DLD1 (cell line): ENCODE data around the gene POFUT1.

Experiments used
- in situ Hi-C: cut with HindIII; loops from 2 replicates; pipeline ENCODE4 v1.10.0; 2017; ENCODE audit warnings: low sequenced_read_pairs

The POFUT1 gene

GRCh38 chr20:32271620-32272019 lies 63.9 kb downstream of the POFUT1 start:
- in situ Hi-C loops: no loop called here

DNA sequence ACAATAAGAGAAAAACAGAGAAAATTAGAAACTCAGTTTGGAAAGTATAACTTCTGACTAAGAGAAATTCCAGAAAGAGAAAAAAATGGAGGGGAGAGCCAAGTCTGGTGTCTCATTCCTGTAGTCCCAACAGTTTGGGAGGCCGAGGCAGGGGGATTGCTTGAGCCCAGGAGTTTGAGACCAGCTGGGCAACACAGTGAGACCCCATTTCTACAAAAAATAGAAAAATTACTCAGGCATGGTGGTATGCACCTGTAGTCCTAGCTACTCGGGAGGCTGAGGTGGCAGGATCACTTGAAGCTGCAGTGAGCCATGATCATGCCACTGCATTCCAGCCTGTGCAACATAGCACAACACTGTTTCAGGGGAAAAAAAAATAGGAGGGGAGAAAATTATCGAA lies 66.7 kb downstream of the POFUT1 start:
- in situ Hi-C loops: no loop called here

DNA sequence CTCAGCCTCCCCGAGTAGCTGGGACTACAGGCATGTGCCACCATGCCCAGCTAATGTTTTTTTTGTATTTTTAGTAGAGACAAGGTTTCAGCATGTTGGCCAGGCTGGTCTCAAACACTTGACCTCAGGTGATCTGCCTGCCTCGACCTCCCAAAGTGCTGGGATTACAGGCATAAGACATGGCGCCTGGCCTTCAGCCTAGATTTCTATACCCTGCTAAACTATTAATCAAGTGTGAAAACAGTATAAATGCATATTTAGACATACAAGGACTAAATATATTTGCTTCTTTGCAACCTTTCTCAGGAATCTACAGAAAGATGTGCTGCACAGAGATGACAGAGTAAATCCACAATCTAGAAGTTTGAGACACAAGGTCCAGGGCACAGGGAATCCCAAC lies 67.5 kb downstream of the POFUT1 start:
- in situ Hi-C loops: loop anchor here (5.0 kb wide), 1 partner anchor 42 kb away; no protein-coding TSS in a partner anchor

GRCh38 chr20:32277361-32278198 lies 69.9 kb downstream of the POFUT1 start, which contains the start of gene KIF3B:
Gene KIF3B, plus strand, starts transcription at chr20:32277651. Its CDS starts 32,127 bp downstream, at chr20:32309778.
- in situ Hi-C loops: loop anchor here (5.0 kb wide), 1 partner anchor 40 kb away; no protein-coding TSS in a partner anchor

DNA sequence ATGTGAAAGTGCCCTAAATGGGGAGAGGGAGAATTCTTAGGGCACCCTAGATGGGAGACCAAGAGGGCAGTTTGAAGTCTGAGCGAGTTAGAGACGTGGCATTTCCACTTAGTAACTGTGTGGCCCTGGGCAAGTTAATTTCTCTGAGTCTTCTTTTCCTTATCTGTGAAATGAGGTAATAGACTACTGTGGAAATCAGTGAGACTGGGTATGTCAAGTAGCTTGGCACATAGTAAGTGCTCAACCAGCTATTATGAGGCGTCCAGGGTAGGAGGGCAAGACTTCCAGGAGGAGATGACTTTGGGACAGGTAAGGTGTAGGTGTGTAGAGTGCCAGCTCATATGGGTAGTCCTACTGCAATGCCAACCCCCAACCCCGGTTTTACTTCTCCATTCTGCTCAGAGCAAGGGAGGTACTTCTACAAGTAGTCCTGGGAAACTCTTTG lies 70.5 kb downstream of the POFUT1 start:
- in situ Hi-C loops: loop anchor here (5.0 kb wide), 1 partner anchor 39 kb away; no protein-coding TSS in a partner anchor

- in situ Hi-C loops: no loop called here
Observed at GRCh38 chr20:32281711-32282110, 74.0 kb downstream of the POFUT1 start.

GRCh38 chr20:32282461-32282860 lies 74.8 kb downstream of the POFUT1 start:
- in situ Hi-C loops: no loop called here

- in situ Hi-C loops: no loop called here
Observed at GRCh38 chr20:32285082-32285620, 77.5 kb downstream of the POFUT1 start.

DNA sequence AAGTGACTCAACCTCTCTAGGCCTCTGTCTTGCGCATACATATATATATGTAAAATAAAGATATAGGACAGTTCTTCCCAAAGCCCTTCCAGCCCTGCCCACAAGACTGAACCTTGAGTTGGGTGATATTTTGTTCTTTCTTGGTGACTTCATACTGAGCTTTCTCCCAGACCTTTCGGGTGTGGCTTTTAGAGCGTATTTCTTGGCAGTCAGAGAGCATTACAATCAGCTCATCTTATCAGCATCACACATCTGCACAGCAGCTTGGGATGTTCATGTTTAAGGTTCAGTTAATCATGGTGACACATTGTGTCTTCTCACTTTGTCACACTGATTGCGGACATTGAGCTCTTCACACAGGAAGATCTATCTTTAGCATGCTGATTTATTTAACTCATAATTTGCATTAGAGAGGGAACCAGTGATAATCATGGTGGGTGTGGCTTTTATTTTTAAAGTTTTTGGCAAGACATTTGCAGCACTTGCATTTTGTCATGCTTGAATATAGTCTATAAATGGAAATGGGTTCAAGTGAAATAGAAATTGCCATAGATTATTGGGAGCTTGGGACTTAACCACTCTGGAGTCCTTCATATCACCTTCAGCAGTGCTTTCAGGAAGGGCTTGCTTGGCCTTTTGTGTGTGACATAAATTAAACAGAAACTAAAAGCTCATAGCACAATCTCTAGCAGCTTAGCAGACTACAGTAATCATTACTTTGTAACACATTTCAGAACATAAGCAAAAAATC lies 78.1 kb downstream of the POFUT1 start:
- in situ Hi-C loops: no loop called here

DNA sequence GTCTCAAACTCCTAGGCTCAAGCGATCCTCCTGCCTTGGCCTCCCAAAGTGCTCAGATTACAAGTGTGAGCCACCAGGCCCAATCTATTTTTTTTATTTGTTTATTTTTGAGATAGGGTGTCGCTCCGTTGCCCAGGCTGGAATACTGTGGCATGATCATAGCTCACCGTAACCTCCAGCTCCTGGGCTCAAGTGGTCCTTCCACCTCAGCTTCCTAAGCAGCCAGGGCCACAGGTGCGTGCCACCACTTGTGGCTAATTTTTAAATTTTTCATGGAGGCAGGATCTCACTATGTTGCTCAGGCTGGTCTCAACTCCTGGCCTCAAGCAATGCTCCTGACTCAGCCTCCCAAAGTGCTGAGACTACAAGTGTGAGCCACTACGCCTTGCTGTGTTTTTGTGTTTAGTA lies 79.6 kb downstream of the POFUT1 start:
- in situ Hi-C loops: no loop called here
